Esophagus muscularis mucosa (tissue), 3 donors: Measurements from ENCODE around the gene ZNF536.

Source experiments
- POLR2A ChIP-seq: fragments of 450-650 bp; IDR thresholded peaks from one replicate; pipeline ENCODE4 v1.6.1; 2017; ENCODE audit warnings: antibody characterized with exemption, moderate library complexity, mild to moderate bottlenecking, low read depth
- TF ChIP-seq, protein P1 (sequence below), 3 experiments: fragments of 200-600 bp in 2 of 3; fragments of 450-650 bp in 1 of 3; sonication (generic) in 2 of 3; IDR thresholded peaks; one replicate each; pipeline ENCODE4 v1.5.1; 2017 to 2019; ENCODE audit warnings: antibody characterized with exemption in 3 of 3, mild to moderate bottlenecking in 2 of 3, moderate library complexity in 1 of 3

DNA sequence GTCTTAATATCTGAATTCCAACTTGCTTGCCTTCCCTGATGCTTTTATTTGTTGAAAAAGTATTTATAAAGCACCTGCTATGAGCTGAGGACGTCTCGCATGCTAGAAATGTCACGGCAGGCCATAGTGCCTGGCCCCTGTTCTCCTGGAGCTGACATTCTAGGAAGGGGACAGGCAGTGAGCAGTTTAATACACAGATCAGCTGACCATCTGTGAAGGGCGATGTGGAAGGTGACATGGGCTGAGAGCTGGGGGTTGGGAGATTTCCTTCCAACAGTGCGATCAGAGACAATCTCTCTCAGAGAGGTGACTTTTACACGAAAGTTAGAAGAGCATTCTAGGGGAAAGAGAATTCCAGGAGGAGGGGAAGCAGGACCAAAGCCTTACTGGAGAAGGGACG lies 153.2 kb downstream of the ZNF536 start:
- TF ChIP-seq, protein P1, sequence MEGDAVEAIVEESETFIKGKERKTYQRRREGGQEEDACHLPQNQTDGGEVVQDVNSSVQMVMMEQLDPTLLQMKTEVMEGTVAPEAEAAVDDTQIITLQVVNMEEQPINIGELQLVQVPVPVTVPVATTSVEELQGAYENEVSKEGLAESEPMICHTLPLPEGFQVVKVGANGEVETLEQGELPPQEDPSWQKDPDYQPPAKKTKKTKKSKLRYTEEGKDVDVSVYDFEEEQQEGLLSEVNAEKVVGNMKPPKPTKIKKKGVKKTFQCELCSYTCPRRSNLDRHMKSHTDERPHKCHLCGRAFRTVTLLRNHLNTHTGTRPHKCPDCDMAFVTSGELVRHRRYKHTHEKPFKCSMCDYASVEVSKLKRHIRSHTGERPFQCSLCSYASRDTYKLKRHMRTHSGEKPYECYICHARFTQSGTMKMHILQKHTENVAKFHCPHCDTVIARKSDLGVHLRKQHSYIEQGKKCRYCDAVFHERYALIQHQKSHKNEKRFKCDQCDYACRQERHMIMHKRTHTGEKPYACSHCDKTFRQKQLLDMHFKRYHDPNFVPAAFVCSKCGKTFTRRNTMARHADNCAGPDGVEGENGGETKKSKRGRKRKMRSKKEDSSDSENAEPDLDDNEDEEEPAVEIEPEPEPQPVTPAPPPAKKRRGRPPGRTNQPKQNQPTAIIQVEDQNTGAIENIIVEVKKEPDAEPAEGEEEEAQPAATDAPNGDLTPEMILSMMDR (IDR thresholded peaks at IDR 0.05): no peak
- no peak for TF ChIP-seq POLR2A
